Liver (tissue), 3 donors: ENCODE results near the gene AP5B1.

Source experiments
- CTCF ChIP-seq: fragments of 150-350 bp; IDR thresholded peaks from 2 replicates; pipeline ENCODE4 v1.5.1; 2017; ENCODE audit warnings: improper control_type of control experiment, low read depth, low read length; ENCODE audit not compliant: missing input control
- EGR1 ChIP-seq, 2 donors: IDR thresholded peaks; 2 replicates each; pipeline ENCODE4 v1.6.1; 2016 to 2018; ENCODE audit warnings: antibody characterized with exemption in 2 of 2, low read depth in 2 of 2
- JUND ChIP-seq, 2 donors: IDR thresholded peaks; 2 replicates each; pipeline ENCODE4 v1.6.1; 2016; ENCODE audit warnings: antibody characterized with exemption in 2 of 2
- MAX ChIP-seq: IDR thresholded peaks from 2 replicates; pipeline ENCODE4 v1.6.1; 2016; ENCODE audit warnings: antibody characterized with exemption
- RAD21 ChIP-seq, 2 donors: IDR thresholded peaks; 2 replicates each; pipeline ENCODE4 v1.6.1; 2016; ENCODE audit warnings: antibody characterized with exemption in 2 of 2, mild to moderate bottlenecking in 2 of 2
- REST ChIP-seq: IDR thresholded peaks from 2 replicates; pipeline ENCODE4 v1.6.1; 2016; ENCODE audit warnings: antibody characterized with exemption, mild to moderate bottlenecking
- SP1 ChIP-seq: IDR thresholded peaks from 2 replicates; pipeline ENCODE4 v1.6.1; 2018; ENCODE audit warnings: antibody characterized with exemption, mild to moderate bottlenecking
- donor health status: healthy.
- donor health status: healthy.

GRCh38 chr11:65790902-65791650, 10.3 kb upstream of the AP5B1 start:
- TF ChIP-seq EGR1 (IDR thresholded peaks at IDR 0.05; ENCODE audit: low read depth in 2 of 2), result no peak
- TF ChIP-seq RAD21 (IDR thresholded peaks at IDR 0.05), result no peak
- TF ChIP-seq CTCF, result no peak
- no peak for TF ChIP-seq REST
- TF ChIP-seq JUND (IDR thresholded peaks at IDR 0.05), result no peak
- no peak for TF ChIP-seq SP1
- TF ChIP-seq MAX, result no peak
